ENCODE results near the gene NPEPL1. TPM values are rescaled to one million over a fixed set of nuclear protein-coding genes. Genes with fewer than 3 reads are reported as not detected.
A peak's percentile ranks its signal among the peaks of the same experiment; 100 is the strongest.

Gene NPEPL1
- total and polyA plus RNA-seq, 3 experiments from 2014 or later = 6.8 to 18.6 (median 15.3) TPM

DNA sequence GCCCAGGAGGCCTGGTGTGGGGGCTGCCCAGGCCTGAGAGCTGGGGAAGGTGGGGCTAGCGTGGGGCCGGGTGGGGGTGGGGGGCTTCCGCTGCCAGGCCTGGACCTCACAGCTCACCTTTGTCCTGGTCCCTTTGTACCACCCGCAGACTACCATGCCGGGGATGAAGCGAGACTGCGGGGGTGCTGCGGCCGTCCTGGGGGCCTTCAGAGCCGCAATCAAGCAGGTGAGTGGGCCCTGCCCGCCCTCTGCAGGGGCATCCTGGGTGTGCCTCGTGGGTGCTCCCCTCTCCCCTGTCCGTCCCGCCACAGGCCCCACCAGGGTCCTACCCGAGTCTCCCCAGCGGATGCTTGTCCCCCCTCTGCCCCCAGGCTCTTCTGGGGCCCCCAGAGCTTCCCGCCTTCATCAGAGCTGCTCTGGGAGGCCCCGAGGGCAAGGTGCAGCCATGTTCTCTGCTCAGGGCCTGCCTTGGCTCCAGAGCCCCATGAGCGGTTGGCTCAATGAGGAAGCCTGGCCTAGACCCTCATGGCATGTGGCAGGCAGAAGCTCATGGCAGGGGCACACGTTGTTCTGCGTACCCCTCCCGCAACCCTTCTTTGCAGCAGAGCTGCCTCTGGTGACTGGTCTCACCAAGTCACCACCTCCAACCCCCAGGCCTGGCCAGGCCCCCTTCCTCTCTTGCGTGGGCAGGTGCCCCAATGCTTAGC is 14.5 kb downstream of the NPEPL1 start:
- DNase-seq = no peak
- Mint-ChIP-seq H3K36me3 (peaks cover 13 to 42% (median 17%) of the 10 kb centered on the region in 3 donors), H3K4me3 (no peak overlapping the region), H3K9me3 (no peaks in the 10 kb centered on the region), H3K27me3 (peaks cover 0 to 1% of the 10 kb centered on the region in 2 donors), H3K4me1 (no peaks in the 10 kb centered on the region), H3K27ac (no peak overlapping the region)
- POLR2A ChIA-PET = no interaction called here
- Histone ChIP-seq H3K36me3 (ENCODE audit: insufficient read depth, low read length) (no peaks in the 10 kb centered on the region), H3K4me1 (ENCODE audit: insufficient read depth, low read length) (no peaks in the 10 kb centered on the region), H3K9me3 (ENCODE audit: low read length) (no peaks in the 10 kb centered on the region), H3K4me3 (ENCODE audit: low read length) (no peak overlapping the region), H3K27ac (ENCODE audit: low read depth, low read length) (no peak overlapping the region), H3K27me3 (ENCODE audit: insufficient read depth, low read length, poor library complexity, severe bottlenecking) (no peaks in the 10 kb centered on the region)
- CTCF ChIA-PET = no interaction called here

GRCh38 chr20:58707770-58708169 is 15.2 kb downstream of the NPEPL1 start:
- H3K27me3 Mint-ChIP-seq = peaks cover 0 to 1% of the 10 kb centered on the region in 2 donors
- ChIA-PET CTCF (no interaction called here), POLR2A (no interaction called here)
- H3K27ac Mint-ChIP-seq = no peak overlapping the region
- Histone ChIP-seq H3K36me3 (ENCODE audit: insufficient read depth, low read length) (no peaks in the 10 kb centered on the region), H3K27ac (ENCODE audit: low read depth, low read length) (no peak overlapping the region), H3K9me3 (ENCODE audit: low read length) (no peaks in the 10 kb centered on the region), H3K4me3 (ENCODE audit: low read length) (no peak overlapping the region), H3K27me3 (ENCODE audit: insufficient read depth, low read length, poor library complexity, severe bottlenecking) (no peaks in the 10 kb centered on the region), H3K4me1 (ENCODE audit: insufficient read depth, low read length) (no peaks in the 10 kb centered on the region)
- H3K4me1 Mint-ChIP-seq = no peaks in the 10 kb centered on the region
- no peak for DNase-seq
- no peak overlapping the region for H3K4me3 Mint-ChIP-seq
- H3K36me3 Mint-ChIP-seq = peaks cover 8 to 35% (median 15%) of the 10 kb centered on the region in 3 donors
- H3K9me3 Mint-ChIP-seq = no peaks in the 10 kb centered on the region

GRCh38 chr20:58708246-58708931 is 15.8 kb downstream of the NPEPL1 start:
- ChIA-PET POLR2A (no interaction called here), CTCF (no interaction called here)
- Mint-ChIP-seq H3K27ac (no peak overlapping the region), H3K4me1 (no peaks in the 10 kb centered on the region), H3K36me3 (peaks cover 7 to 29% (median 12%) of the 10 kb centered on the region in 3 donors), H3K27me3 (peaks cover 0 to 1% of the 10 kb centered on the region in 2 donors), H3K9me3 (no peaks in the 10 kb centered on the region), H3K4me3 (no peak overlapping the region)
- H3K36me3 ChIP-seq (ENCODE audit: insufficient read depth, low read length) = no peaks in the 10 kb centered on the region
- no peaks in the 10 kb centered on the region for H3K4me1 ChIP-seq (ENCODE audit: insufficient read depth, low read length)
- H3K27me3 ChIP-seq (ENCODE audit: insufficient read depth, low read length, poor library complexity, severe bottlenecking) = no peaks in the 10 kb centered on the region
- H3K27ac ChIP-seq (ENCODE audit: low read depth, low read length) = no peak overlapping the region
- DNase-seq = no peak
- no peaks in the 10 kb centered on the region for H3K9me3 ChIP-seq (ENCODE audit: low read length)
- H3K4me3 ChIP-seq (ENCODE audit: low read length) = no peak overlapping the region

GRCh38 chr20:58709013-58709702 is 16.6 kb downstream of the NPEPL1 start:
- H3K27me3 ChIP-seq (ENCODE audit: insufficient read depth, low read length, poor library complexity, severe bottlenecking) = no peaks in the 10 kb centered on the region
- H3K27ac ChIP-seq (ENCODE audit: low read depth, low read length) = no peak overlapping the region
- H3K9me3 ChIP-seq (ENCODE audit: low read length) = no peaks in the 10 kb centered on the region
- H3K27ac Mint-ChIP-seq = peak overlapping the region in 2 of 8 donors; percentile 2 to 22
- H3K9me3 Mint-ChIP-seq = no peaks in the 10 kb centered on the region
- POLR2A ChIA-PET = no interaction called here
- peaks cover 0 to 1% of the 10 kb centered on the region in 2 donors for H3K27me3 Mint-ChIP-seq
- no peak for DNase-seq
- H3K4me3 ChIP-seq (ENCODE audit: low read length) = no peak overlapping the region
- no peaks in the 10 kb centered on the region for H3K4me1 ChIP-seq (ENCODE audit: insufficient read depth, low read length)
- CTCF ChIA-PET = no interaction called here
- H3K36me3 Mint-ChIP-seq = peaks cover 4 to 22% (median 12%) of the 10 kb centered on the region in 3 donors
- H3K36me3 ChIP-seq (ENCODE audit: insufficient read depth, low read length) = no peaks in the 10 kb centered on the region
- no peak overlapping the region for H3K4me3 Mint-ChIP-seq
- H3K4me1 Mint-ChIP-seq = no peaks in the 10 kb centered on the region

DNA sequence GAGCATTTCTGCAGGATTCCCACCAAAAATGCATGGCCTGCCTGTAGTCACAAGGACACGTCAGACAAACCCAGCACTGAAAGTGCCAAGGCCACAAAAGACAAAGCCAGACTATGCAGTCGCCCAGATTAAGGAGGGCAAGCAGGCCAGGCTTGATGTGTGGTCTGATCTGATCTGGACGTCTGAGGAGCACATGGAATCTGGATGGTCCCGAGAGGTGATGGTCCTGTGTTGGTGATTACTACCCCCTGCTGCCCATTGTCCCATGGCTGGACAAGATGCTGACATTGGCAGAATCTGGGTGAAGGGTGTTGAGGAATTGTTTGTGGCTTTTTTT is 17.1 kb downstream of the NPEPL1 start:
- peaks cover 4 to 18% (median 11%) of the 10 kb centered on the region in 3 donors for H3K36me3 Mint-ChIP-seq
- no peaks in the 10 kb centered on the region for H3K4me1 Mint-ChIP-seq
- peaks cover 0 to 1% of the 10 kb centered on the region in 2 donors for H3K27me3 Mint-ChIP-seq
- Histone ChIP-seq H3K4me1 (ENCODE audit: insufficient read depth, low read length) (no peaks in the 10 kb centered on the region), H3K9me3 (ENCODE audit: low read length) (no peaks in the 10 kb centered on the region), H3K27ac (ENCODE audit: low read depth, low read length) (no peak overlapping the region), H3K27me3 (ENCODE audit: insufficient read depth, low read length, poor library complexity, severe bottlenecking) (no peaks in the 10 kb centered on the region), H3K36me3 (ENCODE audit: insufficient read depth, low read length) (no peaks in the 10 kb centered on the region), H3K4me3 (ENCODE audit: low read length) (no peak overlapping the region)
- H3K4me3 Mint-ChIP-seq = no peak overlapping the region
- DNase-seq = no peak
- H3K9me3 Mint-ChIP-seq = no peaks in the 10 kb centered on the region
- CTCF ChIA-PET = no interaction called here
- POLR2A ChIA-PET = no interaction called here
- peak overlapping the region in 1 of 8 donors; percentile 22 for H3K27ac Mint-ChIP-seq

DNA sequence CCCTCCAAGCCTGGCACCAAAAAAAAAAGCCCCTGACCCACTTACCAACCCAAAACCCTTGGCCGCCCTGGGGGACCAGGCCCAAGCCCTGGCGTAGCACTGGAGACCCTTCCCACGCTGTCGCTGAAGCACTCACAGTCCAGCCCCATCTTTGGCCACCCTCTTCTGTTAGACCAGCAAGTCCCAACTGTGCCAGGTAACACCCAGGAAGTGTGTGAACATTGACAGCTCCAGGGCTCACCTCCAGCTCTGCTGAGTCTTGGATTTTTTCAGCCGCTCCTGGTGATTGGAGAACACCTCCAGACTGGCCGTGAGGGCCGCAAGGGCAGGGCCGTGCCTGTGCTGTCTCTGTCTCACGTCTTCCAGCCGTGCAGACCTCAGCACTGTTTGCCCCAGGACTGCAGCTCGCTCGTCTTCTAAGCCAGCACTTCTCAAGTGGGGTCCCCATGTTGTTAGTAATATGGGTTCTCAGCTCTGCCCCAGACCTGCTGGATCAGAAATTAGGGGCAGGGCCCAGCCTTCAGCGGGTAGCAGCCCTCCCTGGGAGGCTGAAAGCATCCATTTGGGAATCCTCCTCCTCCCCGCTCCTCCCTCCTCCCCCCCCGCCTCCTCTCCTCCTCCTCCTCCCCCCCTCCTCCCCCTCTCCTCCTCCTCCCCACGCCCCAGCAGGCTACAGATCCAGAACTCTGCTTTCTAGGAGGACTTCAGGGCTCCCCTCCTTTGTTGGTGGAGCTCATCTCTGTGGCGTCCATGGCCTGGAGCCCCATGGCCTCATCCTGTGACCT is 18.1 kb downstream of the NPEPL1 start:
- Histone ChIP-seq H3K27ac (ENCODE audit: low read depth, low read length) (no peak overlapping the region), H3K4me3 (ENCODE audit: low read length) (no peak overlapping the region), H3K27me3 (ENCODE audit: insufficient read depth, low read length, poor library complexity, severe bottlenecking) (no peaks in the 10 kb centered on the region), H3K9me3 (ENCODE audit: low read length) (no peaks in the 10 kb centered on the region), H3K36me3 (ENCODE audit: insufficient read depth, low read length) (no peaks in the 10 kb centered on the region), H3K4me1 (ENCODE audit: insufficient read depth, low read length) (no peaks in the 10 kb centered on the region)
- Mint-ChIP-seq H3K27me3 (peaks cover 0 to 1% of the 10 kb centered on the region in 2 donors), H3K36me3 (peaks cover 4 to 9% (median 8%) of the 10 kb centered on the region in 3 donors), H3K9me3 (no peaks in the 10 kb centered on the region), H3K4me1 (no peaks in the 10 kb centered on the region), H3K27ac (peak overlapping the region in 1 of 8 donors; percentile 43), H3K4me3 (no peak overlapping the region)
- ChIA-PET CTCF (no interaction called here), POLR2A (no interaction called here)
- no peak for DNase-seq

- Mint-ChIP-seq H3K9me3 (no peaks in the 10 kb centered on the region), H3K4me3 (no peak overlapping the region), H3K4me1 (no peaks in the 10 kb centered on the region), H3K27ac (no peak overlapping the region), H3K36me3 (peaks cover 0 to 8% (median 6%) of the 10 kb centered on the region in 3 donors), H3K27me3 (peaks cover 0 to 1% of the 10 kb centered on the region in 2 donors)
- CTCF ChIA-PET = no interaction called here
- no peaks in the 10 kb centered on the region for H3K4me1 ChIP-seq (ENCODE audit: insufficient read depth, low read length)
- H3K9me3 ChIP-seq (ENCODE audit: low read length) = no peaks in the 10 kb centered on the region
- H3K27me3 ChIP-seq (ENCODE audit: insufficient read depth, low read length, poor library complexity, severe bottlenecking) = no peaks in the 10 kb centered on the region
- POLR2A ChIA-PET = no interaction called here
- H3K4me3 ChIP-seq (ENCODE audit: low read length) = no peak overlapping the region
- no peak overlapping the region for H3K27ac ChIP-seq (ENCODE audit: low read depth, low read length)
- DNase-seq = no peak
- H3K36me3 ChIP-seq (ENCODE audit: insufficient read depth, low read length) = no peaks in the 10 kb centered on the region
Measured at GRCh38 chr20:58711266-58712051, 18.9 kb downstream of the NPEPL1 start.
